OCI-LY3 (cell line): ENCODE data around the gene CCDC80.

Experiments
- EZH2phosphoT487 ChIP-seq: fragments of 200-600 bp; shearing (Covaris generic); IDR thresholded peaks from 2 replicates; pipeline ENCODE4 v1.6.1; 2018; ENCODE audit warnings: antibody characterized with exemption, mixed run types, low read depth
- TF ChIP-seq, protein P1 (sequence below): fragments of 200-600, 300-600 bp; sonication (generic); IDR thresholded peaks from 2 replicates; pipeline ENCODE4 v1.5.1; 2014; ENCODE audit warnings: antibody characterized with exemption, low read length, low read depth

DNA sequence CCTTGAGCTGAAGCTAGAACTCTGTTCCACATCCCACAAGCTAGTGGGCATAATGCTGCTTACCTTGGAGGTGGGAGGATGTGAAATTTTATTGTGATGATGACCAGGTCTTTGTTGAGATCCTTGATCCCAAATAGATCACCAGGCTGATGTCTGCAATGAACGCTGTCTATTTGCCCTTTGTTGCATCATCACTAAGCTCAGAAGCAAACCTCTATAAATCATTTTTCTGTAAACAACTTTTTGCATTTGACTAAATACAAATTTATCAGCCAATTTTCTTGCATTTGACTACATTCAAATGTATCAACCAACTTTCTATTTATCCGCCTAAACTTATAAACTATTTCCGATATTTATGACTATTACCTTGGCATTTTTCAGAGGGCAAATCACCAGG lies 9.7 kb downstream of the CCDC80 start:
- TF ChIP-seq, protein P1, sequence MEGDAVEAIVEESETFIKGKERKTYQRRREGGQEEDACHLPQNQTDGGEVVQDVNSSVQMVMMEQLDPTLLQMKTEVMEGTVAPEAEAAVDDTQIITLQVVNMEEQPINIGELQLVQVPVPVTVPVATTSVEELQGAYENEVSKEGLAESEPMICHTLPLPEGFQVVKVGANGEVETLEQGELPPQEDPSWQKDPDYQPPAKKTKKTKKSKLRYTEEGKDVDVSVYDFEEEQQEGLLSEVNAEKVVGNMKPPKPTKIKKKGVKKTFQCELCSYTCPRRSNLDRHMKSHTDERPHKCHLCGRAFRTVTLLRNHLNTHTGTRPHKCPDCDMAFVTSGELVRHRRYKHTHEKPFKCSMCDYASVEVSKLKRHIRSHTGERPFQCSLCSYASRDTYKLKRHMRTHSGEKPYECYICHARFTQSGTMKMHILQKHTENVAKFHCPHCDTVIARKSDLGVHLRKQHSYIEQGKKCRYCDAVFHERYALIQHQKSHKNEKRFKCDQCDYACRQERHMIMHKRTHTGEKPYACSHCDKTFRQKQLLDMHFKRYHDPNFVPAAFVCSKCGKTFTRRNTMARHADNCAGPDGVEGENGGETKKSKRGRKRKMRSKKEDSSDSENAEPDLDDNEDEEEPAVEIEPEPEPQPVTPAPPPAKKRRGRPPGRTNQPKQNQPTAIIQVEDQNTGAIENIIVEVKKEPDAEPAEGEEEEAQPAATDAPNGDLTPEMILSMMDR, result no peak
- TF ChIP-seq EZH2phosphoT487, result no peak
